ENCODE measurements around the gene WARS2.

The WARS2 gene

GRCh38 chr1:119116725-119117124 is 23.7 kb downstream of the WARS2 start:
- Mint-ChIP-seq H3K4me1 (ENCODE audit: low read depth) (peaks cover 4% of the 10 kb centered on the region), H3K36me3 (ENCODE audit: low read depth) (peaks cover 77% of the 10 kb centered on the region), H3K27me3 (no peaks in the 10 kb centered on the region), H3K4me3 (no peak overlapping the region), H3K27ac (no peak overlapping the region), H3K9me3 (peaks cover 40% of the 10 kb centered on the region)
- DNase-seq = no peak

- DNase-seq = no peak
- peaks cover 36% of the 10 kb centered on the region for H3K9me3 Mint-ChIP-seq
- no peak overlapping the region for H3K27ac Mint-ChIP-seq
- no peak overlapping the region for H3K4me3 Mint-ChIP-seq
- peaks cover 4% of the 10 kb centered on the region for H3K4me1 Mint-ChIP-seq (ENCODE audit: low read depth)
- no peaks in the 10 kb centered on the region for H3K27me3 Mint-ChIP-seq
- peaks cover 77% of the 10 kb centered on the region for H3K36me3 Mint-ChIP-seq (ENCODE audit: low read depth)
Measured at GRCh38 chr1:119115736-119116135, 24.7 kb downstream of the WARS2 start.

GRCh38 chr1:119115311-119115710 is 25.1 kb downstream of the WARS2 start:
- H3K9me3 Mint-ChIP-seq = peaks cover 37% of the 10 kb centered on the region
- H3K4me1 Mint-ChIP-seq (ENCODE audit: low read depth) = peaks cover 4% of the 10 kb centered on the region
- DNase-seq = no peak
- H3K4me3 Mint-ChIP-seq = no peak overlapping the region
- H3K36me3 Mint-ChIP-seq (ENCODE audit: low read depth) = peaks cover 76% of the 10 kb centered on the region
- no peak overlapping the region for H3K27ac Mint-ChIP-seq
- no peaks in the 10 kb centered on the region for H3K27me3 Mint-ChIP-seq

- no peaks in the 10 kb centered on the region for H3K27me3 Mint-ChIP-seq
- H3K27ac Mint-ChIP-seq = no peak overlapping the region
- DNase-seq = no peak
- peaks cover 4% of the 10 kb centered on the region for H3K4me1 Mint-ChIP-seq (ENCODE audit: low read depth)
- peaks cover 71% of the 10 kb centered on the region for H3K36me3 Mint-ChIP-seq (ENCODE audit: low read depth)
- peaks cover 32% of the 10 kb centered on the region for H3K9me3 Mint-ChIP-seq
- H3K4me3 Mint-ChIP-seq = no peak overlapping the region
Measured at GRCh38 chr1:119114786-119115185, 25.7 kb downstream of the WARS2 start.

- Mint-ChIP-seq H3K4me1 (ENCODE audit: low read depth) (peaks cover 3% of the 10 kb centered on the region), H3K4me3 (no peak overlapping the region), H3K27ac (no peak overlapping the region), H3K27me3 (no peaks in the 10 kb centered on the region), H3K9me3 (peaks cover 25% of the 10 kb centered on the region), H3K36me3 (ENCODE audit: low read depth) (peaks cover 60% of the 10 kb centered on the region)
- DNase-seq = no peak
Measured at GRCh38 chr1:119112791-119113190, 27.7 kb downstream of the WARS2 start.

GRCh38 chr1:119112244-119112643 is 28.2 kb downstream of the WARS2 start:
- no peaks in the 10 kb centered on the region for H3K27me3 Mint-ChIP-seq
- no peak overlapping the region for H3K4me3 Mint-ChIP-seq
- no peak overlapping the region for H3K27ac Mint-ChIP-seq
- peaks cover 58% of the 10 kb centered on the region for H3K36me3 Mint-ChIP-seq (ENCODE audit: low read depth)
- H3K9me3 Mint-ChIP-seq = peaks cover 29% of the 10 kb centered on the region
- no peak for DNase-seq
- H3K4me1 Mint-ChIP-seq (ENCODE audit: low read depth) = peaks cover 2% of the 10 kb centered on the region

- H3K27me3 Mint-ChIP-seq = no peaks in the 10 kb centered on the region
- no peaks in the 10 kb centered on the region for H3K4me1 Mint-ChIP-seq (ENCODE audit: low read depth)
- no peak for DNase-seq
- H3K9me3 Mint-ChIP-seq = peaks cover 48% of the 10 kb centered on the region
- H3K4me3 Mint-ChIP-seq = no peak overlapping the region
- no peak overlapping the region for H3K27ac Mint-ChIP-seq
- peaks cover 48% of the 10 kb centered on the region for H3K36me3 Mint-ChIP-seq (ENCODE audit: low read depth)
Measured at GRCh38 chr1:119108988-119109387, 31.5 kb downstream of the WARS2 start.

- Mint-ChIP-seq H3K4me3 (no peak overlapping the region), H3K4me1 (ENCODE audit: low read depth) (peaks cover 4% of the 10 kb centered on the region), H3K27ac (no peak overlapping the region), H3K9me3 (peaks cover 34% of the 10 kb centered on the region), H3K27me3 (no peaks in the 10 kb centered on the region), H3K36me3 (ENCODE audit: low read depth) (peaks cover 27% of the 10 kb centered on the region)
- no peak for DNase-seq
Measured at GRCh38 chr1:119103764-119104163, 36.7 kb downstream of the WARS2 start.

GRCh38 chr1:119102051-119102450 is 38.4 kb downstream of the WARS2 start:
- no peak for DNase-seq
- Mint-ChIP-seq H3K27ac (no peak overlapping the region), H3K4me1 (ENCODE audit: low read depth) (peaks cover 4% of the 10 kb centered on the region), H3K9me3 (peaks cover 29% of the 10 kb centered on the region), H3K27me3 (no peaks in the 10 kb centered on the region), H3K36me3 (ENCODE audit: low read depth) (peaks cover 29% of the 10 kb centered on the region), H3K4me3 (no peak overlapping the region)

- Mint-ChIP-seq H3K27me3 (no peaks in the 10 kb centered on the region), H3K9me3 (peaks cover 26% of the 10 kb centered on the region), H3K4me1 (ENCODE audit: low read depth) (peaks cover 4% of the 10 kb centered on the region), H3K27ac (no peak overlapping the region), H3K4me3 (no peak overlapping the region), H3K36me3 (ENCODE audit: low read depth) (peaks cover 26% of the 10 kb centered on the region)
- DNase-seq = no peak
Measured at GRCh38 chr1:119101563-119101962, 38.9 kb downstream of the WARS2 start.

- no peaks in the 10 kb centered on the region for H3K27me3 Mint-ChIP-seq
- no peak overlapping the region for H3K4me3 Mint-ChIP-seq
- peaks cover 4% of the 10 kb centered on the region for H3K4me1 Mint-ChIP-seq (ENCODE audit: low read depth)
- H3K27ac Mint-ChIP-seq = no peak overlapping the region
- H3K36me3 Mint-ChIP-seq (ENCODE audit: low read depth) = peaks cover 17% of the 10 kb centered on the region
- DNase-seq = no peak
- peaks cover 15% of the 10 kb centered on the region for H3K9me3 Mint-ChIP-seq
Measured at GRCh38 chr1:119099775-119100174, 40.7 kb downstream of the WARS2 start.

GRCh38 chr1:119097380-119097779 is 43.1 kb downstream of the WARS2 start:
- Mint-ChIP-seq H3K9me3 (peaks cover 16% of the 10 kb centered on the region), H3K27ac (no peak overlapping the region), H3K27me3 (no peaks in the 10 kb centered on the region), H3K36me3 (ENCODE audit: low read depth) (peaks cover 24% of the 10 kb centered on the region), H3K4me1 (ENCODE audit: low read depth) (peaks cover 4% of the 10 kb centered on the region), H3K4me3 (no peak overlapping the region)
- DNase-seq = no peak

- H3K36me3 Mint-ChIP-seq (ENCODE audit: low read depth) = peaks cover 36% of the 10 kb centered on the region
Measured at GRCh38 chr1:119093721-119094120, 46.7 kb downstream of the WARS2 start.

GRCh38 chr1:119091618-119092017 is 48.8 kb downstream of the WARS2 start:
- H3K4me3 Mint-ChIP-seq = no peak overlapping the region
- H3K27ac Mint-ChIP-seq = no peak overlapping the region
- H3K9me3 Mint-ChIP-seq = peaks cover 23% of the 10 kb centered on the region
- H3K27me3 Mint-ChIP-seq = no peaks in the 10 kb centered on the region
- no peak for DNase-seq
- no peaks in the 10 kb centered on the region for H3K4me1 Mint-ChIP-seq (ENCODE audit: low read depth)
- H3K36me3 Mint-ChIP-seq (ENCODE audit: low read depth) = peaks cover 38% of the 10 kb centered on the region

More at GRCh38 chr1:119093721-119094120, 46.7 kb downstream of the WARS2 start:
- H3K27me3 Mint-ChIP-seq = no peaks in the 10 kb centered on the region
- H3K9me3 Mint-ChIP-seq = peaks cover 19% of the 10 kb centered on the region
- no peaks in the 10 kb centered on the region for H3K4me1 Mint-ChIP-seq (ENCODE audit: low read depth)
- no peak for DNase-seq
- no peak overlapping the region for H3K4me3 Mint-ChIP-seq
- H3K27ac Mint-ChIP-seq = no peak overlapping the region

- H3K27me3 Mint-ChIP-seq = no peaks in the 10 kb centered on the region
- H3K36me3 Mint-ChIP-seq (ENCODE audit: low read depth) = peaks cover 45% of the 10 kb centered on the region
- no peak for DNase-seq
- no peak overlapping the region for H3K4me3 Mint-ChIP-seq
- no peak overlapping the region for H3K27ac Mint-ChIP-seq
- H3K4me1 Mint-ChIP-seq (ENCODE audit: low read depth) = no peaks in the 10 kb centered on the region
- peaks cover 28% of the 10 kb centered on the region for H3K9me3 Mint-ChIP-seq
Measured at GRCh38 chr1:119090250-119090649, 50.2 kb downstream of the WARS2 start.

- no peak overlapping the region for H3K27ac Mint-ChIP-seq
Measured at GRCh38 chr1:119086830-119087229, 53.6 kb downstream of the WARS2 start.

More at GRCh38 chr1:119086830-119087229, 53.6 kb downstream of the WARS2 start:
- no peak for DNase-seq
- no peak overlapping the region for H3K4me3 Mint-ChIP-seq
- peaks cover 33% of the 10 kb centered on the region for H3K9me3 Mint-ChIP-seq
- H3K36me3 Mint-ChIP-seq (ENCODE audit: low read depth) = peaks cover 46% of the 10 kb centered on the region
- H3K27me3 Mint-ChIP-seq = no peaks in the 10 kb centered on the region
- H3K4me1 Mint-ChIP-seq (ENCODE audit: low read depth) = no peaks in the 10 kb centered on the region

Data from activated T-cell treated with anti-CD3 and anti-CD28 coated beads, Interleukin-2, amount 50 U/mL, for 24 hours (primary cell).